Measurements from ENCODE around the gene SUN1.

GRCh38 chr7:863106-863505, 30.8 kb downstream of the SUN1 start:
- no peak for TF ChIP-seq POLR2A (IDR thresholded peaks at IDR 0.05; ENCODE audit: extremely low read depth, insufficient read length)
- TF ChIP-seq CTCF (IDR thresholded peaks at IDR 0.05; ENCODE audit: low read depth, low read length), result no peak
- TF ChIP-seq MYC (IDR thresholded peaks at IDR 0.05; ENCODE audit: low read depth, low read length), result no peak

Data from NB4 (cell line).